K562 (cell line): Measurements from ENCODE around the gene RFT1. TPM values are rescaled to one million over a fixed set of nuclear protein-coding genes. Genes with fewer than 3 reads are reported as not detected.

Experiments used
- BCL6 ChIP-seq: fragments of 250-450 bp; sonication (Bioruptor Pico); IDR thresholded peaks from 2 replicates; pipeline ENCODE4 v1.4.0; 2020
- GABPA ChIP-seq: fragments of 200-800 bp; sonication (Bioruptor generic); conservative IDR thresholded peaks from 2 replicates; pipeline ENCODE4 v1.6.1; 2016; ENCODE audit warnings: low read depth, missing genetic modification characterization, missing compliant biosample characterization
- KLF16 ChIP-seq: IDR thresholded peaks from 2 replicates; pipeline ENCODE4 v1.6.1; 2016; ENCODE audit warnings: antibody characterized with exemption
- NCOA2 ChIP-seq, 2 experiments: fragments of 450-650 bp; IDR thresholded peaks; 2 replicates each; pipeline ENCODE4 v1.6.1; 2018; ENCODE audit warnings: mild to moderate bottlenecking in 2 of 2, moderate library complexity in 1 of 2; ENCODE audit not compliant: partially characterized antibody in 2 of 2
- NR2C2 ChIP-seq, 2 experiments: fragments of 200-800 bp in 1 of 2; sonication (Bioruptor generic) in 1 of 2; sonication (generic) in 1 of 2; formaldehyde crosslinking in 1 of 2; IDR thresholded peaks; 2 replicates each; pipeline versions ENCODE4 v1.6.1 to v1.8.0; 2016 to 2022; ENCODE audit warnings: mild to moderate bottlenecking in 1 of 2, missing compliant biosample characterization in 1 of 2, missing genetic modification characterization in 1 of 2, missing genetic modification reagents in 1 of 2
- PHF20 ChIP-seq: fragments of 450-650 bp; IDR thresholded peaks from 2 replicates; pipeline ENCODE4 v1.6.1; 2018; ENCODE audit not compliant: partially characterized antibody
- POLR2G ChIP-seq: fragments of 200-400 bp; formaldehyde crosslinking; IDR thresholded peaks from 2 replicates; pipeline ENCODE4 v1.6.1; 2017; ENCODE audit warnings: low read depth, mild to moderate bottlenecking, antibody characterized with exemption, low read length, moderate library complexity
- RAD21 ChIP-seq, 2 experiments: fragments of 250-450 bp in 1 of 2; fragments of 450-650 bp in 1 of 2; sonication (Bioruptor Pico) in 1 of 2; formaldehyde crosslinking in 1 of 2; IDR thresholded peaks in 1 of 2; conservative IDR thresholded peaks in 1 of 2; 2 replicates each; pipeline versions ENCODE4 v1.4.0 to v1.8.0; 2020 to 2022; ENCODE audit warnings: mild to moderate bottlenecking in 2 of 2, moderate library complexity in 1 of 2
- RBM17 ChIP-seq: fragments of 200-400 bp; formaldehyde crosslinking; IDR thresholded peaks from 2 replicates; pipeline ENCODE4 v1.6.1; 2017; ENCODE audit warnings: low read depth, mild to moderate bottlenecking, low read length, borderline replicate concordance
- TEAD4 ChIP-seq, 2 experiments: sonication (generic) in 1 of 2; formaldehyde crosslinking in 1 of 2; IDR thresholded peaks; 2 replicates each; pipeline versions ENCODE4 v1.6.1 to v1.8.0; 2012 to 2022; ENCODE audit warnings: borderline replicate concordance in 1 of 2, inconsistent platforms in 1 of 2, low read length in 1 of 2, mild to moderate bottlenecking in 1 of 2, missing genetic modification reagents in 1 of 2
- TRIM28 ChIP-seq: fragments of 450-650 bp; IDR thresholded peaks from 2 replicates; pipeline ENCODE4 v1.6.1; 2017
- ZBTB33 ChIP-seq: sonication (generic); formaldehyde crosslinking; IDR thresholded peaks from 2 replicates; pipeline ENCODE4 v1.8.1; 2023; ENCODE audit warnings: mild to moderate bottlenecking, missing genetic modification reagents
- ZFX ChIP-seq: sonication (generic); formaldehyde crosslinking; IDR thresholded peaks from 2 replicates; pipeline ENCODE4 v1.8.0; 2022; ENCODE audit warnings: mild to moderate bottlenecking, missing genetic modification reagents, moderate library complexity
- ZNF431 ChIP-seq: sonication (generic); formaldehyde crosslinking; IDR thresholded peaks from 2 replicates; pipeline ENCODE4 v1.8.0; 2022; ENCODE audit warnings: mild to moderate bottlenecking, missing genetic modification reagents
- polyA plus RNA-seq, 8 experiments: library from polyadenylated mRNA; depleted of rRNA in 4 of 8; stranded (reverse) in 5 of 8; unstranded in 3 of 8; fragments of >200 nt; fragmentation: Nextera tagmentation in 2 of 8; fragmentation: Illumina TruSeq in 1 of 8; extraction: Ambion mirVana in 2 of 8; extraction: Trizol in 1 of 8; gene quantifications; 2 replicates each; pipeline versions ENCODE4 v1.2.1 to v1.2.3, GENCODE V29; 2011 to 2014; ENCODE audit warnings: inconsistent platforms in 1 of 8, missing spikeins in 1 of 8
- total RNA-seq, 7 experiments: library from RNA; depleted of rRNA in 6 of 7; stranded (reverse); fragments of >200 nt in 6 of 7; fragmentation: Illumina TruSeq in 2 of 7; extraction: Trizol in 2 of 7; gene quantifications; 2 replicates each; pipeline versions ENCODE4 v1.2.1 to v1.2.3, GENCODE V29; 2011 to 2021; ENCODE audit warnings: low replicate concordance in 1 of 7
- TF ChIP-seq, protein P1 (sequence below): fragments of 150-350 bp; conservative IDR thresholded peaks from 2 replicates; pipeline ENCODE4 v1.6.1; 2014; ENCODE audit warnings: low read length
- TF ChIP-seq, protein P2 (sequence below): fragments of 450-650 bp; formaldehyde crosslinking; IDR thresholded peaks from 2 replicates; pipeline ENCODE4 v1.4.0; 2020; ENCODE audit warnings: mild to moderate bottlenecking
- TF ChIP-seq, protein P3 (sequence below): sonication (generic); formaldehyde crosslinking; IDR thresholded peaks from 2 replicates; pipeline ENCODE4 v1.8.1; 2022; ENCODE audit warnings: missing genetic modification reagents

RFT1 gene
- total and polyA plus RNA-seq, 9 of the 15 experiments (the other 6 are each of a cell fraction or from before 2014, with no cell fraction given), result 4.4 to 23.8 (median 8.9) TPM

DNA sequence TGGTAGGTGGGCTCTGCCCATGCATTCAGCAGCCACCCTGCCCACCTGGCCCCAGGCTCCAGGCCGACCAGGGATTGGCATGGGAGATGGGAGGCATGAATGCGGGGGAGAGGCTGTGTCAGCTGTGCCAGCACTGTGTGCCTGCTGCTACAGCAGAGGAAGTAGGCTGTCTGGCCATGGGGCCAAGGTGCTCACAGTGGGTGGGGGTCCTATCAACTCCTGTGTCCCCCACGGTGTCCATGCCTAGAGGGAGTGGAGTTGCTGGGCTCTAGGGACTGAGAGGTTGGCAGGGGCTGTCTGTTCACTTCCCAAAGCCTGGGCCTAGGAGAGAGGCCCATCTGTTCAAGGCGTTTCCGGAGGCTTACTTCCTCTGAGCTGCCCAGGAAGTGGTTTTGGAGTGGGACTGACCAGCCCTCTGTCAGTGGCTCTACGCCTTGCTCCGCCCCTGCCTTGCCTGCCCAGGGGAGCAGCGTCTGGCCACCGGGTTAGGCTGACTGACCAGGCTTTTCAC, 36.6 kb upstream of the RFT1 start (continued):
- TF ChIP-seq TEAD4 (IDR thresholded peaks at IDR 0.05; ENCODE audit: low read length) (no peak), TEAD4 (CRISPR knock-in tag; IDR thresholded peaks at IDR 0.05; ENCODE audit: borderline replicate concordance) (no peak), PHF20 (peak; percentile 20), GABPA (tag) (peak; percentile 84), ZBTB33 (CRISPR knock-in tag) (no peak), RBM17 (no peak), TRIM28 (no peak), ZFX (CRISPR knock-in tag) (no peak), NR2C2 (CRISPR knock-in tag; IDR thresholded peaks at IDR 0.05) (no peak), NR2C2 (tag; IDR thresholded peaks at IDR 0.05) (peak; percentile 45; the same call in 1 of the 2 replicates), KLF16 (no peak), RAD21 (CRISPR knock-in tag; conservative IDR thresholded peaks at IDR 0.05 in 1 of 2, IDR thresholded peaks at IDR 0.05 in 1 of 2) (no peak), BCL6 (CRISPR knock-in tag) (no peak), ZNF431 (CRISPR knock-in tag) (no peak), NCOA2 (IDR thresholded peaks at IDR 0.05; ENCODE audit: partially characterized antibody in 2 of 2) (no peak), POLR2G (0 out of 2 replicates have a peak, but pooled peaks have one; percentile 16)
- TF ChIP-seq, protein P1, sequence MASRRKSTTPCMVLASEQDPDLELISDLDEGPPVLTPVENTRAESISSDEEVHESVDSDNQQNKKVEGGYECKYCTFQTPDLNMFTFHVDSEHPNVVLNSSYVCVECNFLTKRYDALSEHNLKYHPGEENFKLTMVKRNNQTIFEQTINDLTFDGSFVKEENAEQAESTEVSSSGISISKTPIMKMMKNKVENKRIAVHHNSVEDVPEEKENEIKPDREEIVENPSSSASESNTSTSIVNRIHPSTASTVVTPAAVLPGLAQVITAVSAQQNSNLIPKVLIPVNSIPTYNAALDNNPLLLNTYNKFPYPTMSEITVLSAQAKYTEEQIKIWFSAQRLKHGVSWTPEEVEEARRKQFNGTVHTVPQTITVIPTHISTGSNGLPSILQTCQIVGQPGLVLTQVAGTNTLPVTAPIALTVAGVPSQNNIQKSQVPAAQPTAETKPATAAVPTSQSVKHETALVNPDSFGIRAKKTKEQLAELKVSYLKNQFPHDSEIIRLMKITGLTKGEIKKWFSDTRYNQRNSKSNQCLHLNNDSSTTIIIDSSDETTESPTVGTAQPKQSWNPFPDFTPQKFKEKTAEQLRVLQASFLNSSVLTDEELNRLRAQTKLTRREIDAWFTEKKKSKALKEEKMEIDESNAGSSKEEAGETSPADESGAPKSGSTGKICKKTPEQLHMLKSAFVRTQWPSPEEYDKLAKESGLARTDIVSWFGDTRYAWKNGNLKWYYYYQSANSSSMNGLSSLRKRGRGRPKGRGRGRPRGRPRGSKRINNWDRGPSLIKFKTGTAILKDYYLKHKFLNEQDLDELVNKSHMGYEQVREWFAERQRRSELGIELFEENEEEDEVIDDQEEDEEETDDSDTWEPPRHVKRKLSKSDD, result no peak
- TF ChIP-seq, protein P2, sequence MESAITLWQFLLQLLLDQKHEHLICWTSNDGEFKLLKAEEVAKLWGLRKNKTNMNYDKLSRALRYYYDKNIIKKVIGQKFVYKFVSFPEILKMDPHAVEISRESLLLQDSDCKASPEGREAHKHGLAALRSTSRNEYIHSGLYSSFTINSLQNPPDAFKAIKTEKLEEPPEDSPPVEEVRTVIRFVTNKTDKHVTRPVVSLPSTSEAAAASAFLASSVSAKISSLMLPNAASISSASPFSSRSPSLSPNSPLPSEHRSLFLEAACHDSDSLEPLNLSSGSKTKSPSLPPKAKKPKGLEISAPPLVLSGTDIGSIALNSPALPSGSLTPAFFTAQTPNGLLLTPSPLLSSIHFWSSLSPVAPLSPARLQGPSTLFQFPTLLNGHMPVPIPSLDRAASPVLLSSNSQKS (CRISPR knock-in tag), result no peak
- TF ChIP-seq, protein P3, sequence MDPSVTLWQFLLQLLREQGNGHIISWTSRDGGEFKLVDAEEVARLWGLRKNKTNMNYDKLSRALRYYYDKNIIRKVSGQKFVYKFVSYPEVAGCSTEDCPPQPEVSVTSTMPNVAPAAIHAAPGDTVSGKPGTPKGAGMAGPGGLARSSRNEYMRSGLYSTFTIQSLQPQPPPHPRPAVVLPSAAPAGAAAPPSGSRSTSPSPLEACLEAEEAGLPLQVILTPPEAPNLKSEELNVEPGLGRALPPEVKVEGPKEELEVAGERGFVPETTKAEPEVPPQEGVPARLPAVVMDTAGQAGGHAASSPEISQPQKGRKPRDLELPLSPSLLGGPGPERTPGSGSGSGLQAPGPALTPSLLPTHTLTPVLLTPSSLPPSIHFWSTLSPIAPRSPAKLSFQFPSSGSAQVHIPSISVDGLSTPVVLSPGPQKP (CRISPR knock-in tag), result no peak
- TF ChIP-seq, all 486 proteins: peak for 11
